ENCODE measurements around the gene CNKSR2.

Gene CNKSR2

GRCh38 chrX:21620234-21620633 is 246.0 kb downstream of the CNKSR2 start:
- TF ChIP-seq CTCF (IDR thresholded peaks at IDR 0.05; ENCODE audit: low read depth, low read length) (no peak), MYC (IDR thresholded peaks at IDR 0.05; ENCODE audit: low read depth, low read length) (no peak), MAX (IDR thresholded peaks at IDR 0.05; ENCODE audit: low read depth, low read length) (no peak), POLR2A (IDR thresholded peaks at IDR 0.05; ENCODE audit: extremely low read depth, insufficient read length) (no peak)
- no peak for DNase-seq (ENCODE audit: low read depth)
- no peak overlapping the region for H3K4me3 ChIP-seq (ENCODE audit: low read depth, low read length)

- no peak for DNase-seq (ENCODE audit: low read depth)
- TF ChIP-seq POLR2A (IDR thresholded peaks at IDR 0.05; ENCODE audit: extremely low read depth, insufficient read length) (no peak), CTCF (IDR thresholded peaks at IDR 0.05; ENCODE audit: low read depth, low read length) (no peak), MYC (IDR thresholded peaks at IDR 0.05; ENCODE audit: low read depth, low read length) (no peak), MAX (IDR thresholded peaks at IDR 0.05; ENCODE audit: low read depth, low read length) (no peak)
- H3K4me3 ChIP-seq (ENCODE audit: low read depth, low read length), result no peak overlapping the region
These were observed 249.7 kb downstream of the CNKSR2 start for GRCh38 chrX:21623778-21624501.

GRCh38 chrX:21632027-21632426 is 257.8 kb downstream of the CNKSR2 start:
- no peak for TF ChIP-seq POLR2A (IDR thresholded peaks at IDR 0.05; ENCODE audit: extremely low read depth, insufficient read length)
- no peak for TF ChIP-seq CTCF (IDR thresholded peaks at IDR 0.05; ENCODE audit: low read depth, low read length)
- no peak for TF ChIP-seq MAX (IDR thresholded peaks at IDR 0.05; ENCODE audit: low read depth, low read length)
- no peak for TF ChIP-seq MYC (IDR thresholded peaks at IDR 0.05; ENCODE audit: low read depth, low read length)
- H3K4me3 ChIP-seq (ENCODE audit: low read depth, low read length), result no peak overlapping the region
- DNase-seq (ENCODE audit: low read depth), result no peak

GRCh38 chrX:21638311-21638710 is 264.1 kb downstream of the CNKSR2 start:
- no peak for DNase-seq (ENCODE audit: low read depth)
- no peak for TF ChIP-seq CTCF (IDR thresholded peaks at IDR 0.05; ENCODE audit: low read depth, low read length)

GRCh38 chrX:21639775-21640174 is 265.6 kb downstream of the CNKSR2 start:
- no peak for DNase-seq (ENCODE audit: low read depth)
- H3K4me3 ChIP-seq (ENCODE audit: low read depth, low read length), result no peak overlapping the region
- TF ChIP-seq MYC (IDR thresholded peaks at IDR 0.05; ENCODE audit: low read depth, low read length) (no peak), MAX (IDR thresholded peaks at IDR 0.05; ENCODE audit: low read depth, low read length) (no peak), CTCF (IDR thresholded peaks at IDR 0.05; ENCODE audit: low read depth, low read length) (no peak), POLR2A (IDR thresholded peaks at IDR 0.05; ENCODE audit: extremely low read depth, insufficient read length) (no peak)

More at GRCh38 chrX:21638311-21638710, 264.1 kb downstream of the CNKSR2 start:
- no peak overlapping the region for H3K4me3 ChIP-seq (ENCODE audit: low read depth, low read length)

GRCh38 chrX:21645431-21645830 is 271.2 kb downstream of the CNKSR2 start:
- TF ChIP-seq POLR2A (IDR thresholded peaks at IDR 0.05; ENCODE audit: extremely low read depth, insufficient read length) (no peak), CTCF (IDR thresholded peaks at IDR 0.05; ENCODE audit: low read depth, low read length) (no peak), MAX (IDR thresholded peaks at IDR 0.05; ENCODE audit: low read depth, low read length) (no peak), MYC (IDR thresholded peaks at IDR 0.05; ENCODE audit: low read depth, low read length) (no peak)

More at GRCh38 chrX:21645431-21645830, 271.2 kb downstream of the CNKSR2 start:
- H3K4me3 ChIP-seq (ENCODE audit: low read depth, low read length), result no peak overlapping the region
- DNase-seq (ENCODE audit: low read depth), result no peak
